GM18951 (cell line): ENCODE results near the gene STX1B.

ENCODE experiments used
- POLR2A ChIP-seq: IDR thresholded peaks from 4 replicates; pipeline ENCODE4 v1.6.1; 2011; ENCODE audit warnings: mild to moderate bottlenecking; ENCODE audit not compliant: insufficient read length, insufficient read depth; ENCODE audit errors: extremely low read depth
- in situ Hi-C: fragments of 300-500 bp; cut with MboI; formaldehyde crosslinking; loops from one replicate; pipeline ENCODE4 v1.12.0; 2022; ENCODE audit warnings: low sequenced_read_pairs, mixed read lengths, inconsistent platforms; ENCODE audit not compliant: unreplicated experiment

STX1B gene

DNA sequence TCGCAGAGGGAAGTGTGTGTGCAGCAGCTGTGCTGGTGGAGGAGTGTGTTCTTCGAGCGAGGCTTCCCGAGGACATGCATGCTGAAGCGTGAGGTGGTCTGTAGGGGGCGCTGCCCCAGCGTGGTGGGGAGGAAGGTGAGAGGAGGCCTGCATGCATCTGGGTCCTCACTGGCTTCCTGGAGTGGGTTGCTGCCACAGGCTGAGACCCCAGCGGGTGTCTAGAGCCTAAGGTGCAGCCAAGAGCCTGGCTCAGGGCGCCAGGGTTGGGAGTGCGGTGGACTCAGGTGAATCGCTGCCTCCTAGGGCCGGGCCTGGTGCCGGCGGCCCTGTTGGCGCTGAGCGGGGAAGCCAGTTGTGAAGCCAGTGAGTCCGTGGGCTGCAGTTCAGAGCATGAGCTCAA is 32.9 kb downstream of the STX1B start:
- in situ Hi-C loops: loop anchor here (25.0 kb wide), 2 partner anchors 460 to 885 kb away; partner anchors contain the start of genes COX6A2, ZNF267 and ZNF843
- no peak for TF ChIP-seq POLR2A

DNA sequence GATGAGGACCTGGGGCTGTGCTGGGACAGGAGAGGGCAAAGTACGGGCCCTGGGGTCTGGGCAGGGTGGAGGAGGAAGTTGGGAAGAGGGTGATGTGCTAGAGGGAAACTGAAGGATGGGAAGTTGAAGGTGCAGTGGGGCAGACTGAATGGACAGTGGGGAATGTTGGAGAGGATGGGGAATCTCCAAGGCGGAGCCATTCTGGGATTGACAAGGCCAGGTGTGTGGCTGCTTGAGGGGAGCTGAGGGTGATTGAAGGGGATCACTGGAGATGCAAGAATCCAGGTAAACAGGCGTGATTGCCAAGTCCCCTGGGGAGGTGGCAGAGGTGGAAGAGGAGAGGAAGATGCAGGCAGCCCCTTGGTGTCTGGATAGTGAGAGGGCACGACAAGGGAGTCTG is 34.0 kb downstream of the STX1B start:
- in situ Hi-C loops: loop anchor here (25.0 kb wide), 2 partner anchors 461 to 886 kb away; partner anchors contain the start of genes COX6A2, ZNF267 and ZNF843
- no peak for TF ChIP-seq POLR2A

DNA sequence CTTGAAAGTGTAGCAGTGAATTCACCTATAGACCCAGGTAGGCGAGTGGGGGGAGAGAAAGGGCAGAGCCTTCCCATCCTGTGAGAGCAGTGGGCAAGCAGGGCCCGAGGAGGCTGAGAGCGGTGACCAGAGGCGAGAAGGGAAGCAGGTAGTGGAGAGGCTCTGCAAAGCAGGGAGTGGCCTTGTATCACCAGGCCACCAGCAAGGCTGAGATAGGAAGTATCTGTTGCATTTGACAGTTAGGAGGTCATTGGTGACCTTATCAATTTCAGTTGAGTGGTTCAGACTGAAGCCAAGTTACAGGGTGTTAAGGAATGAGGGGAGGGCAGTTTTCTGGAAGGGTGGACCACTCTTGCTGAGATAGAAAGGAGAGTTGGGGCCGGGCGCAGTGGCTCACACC is 36.1 kb downstream of the STX1B start:
- in situ Hi-C loops: no loop called here

DNA sequence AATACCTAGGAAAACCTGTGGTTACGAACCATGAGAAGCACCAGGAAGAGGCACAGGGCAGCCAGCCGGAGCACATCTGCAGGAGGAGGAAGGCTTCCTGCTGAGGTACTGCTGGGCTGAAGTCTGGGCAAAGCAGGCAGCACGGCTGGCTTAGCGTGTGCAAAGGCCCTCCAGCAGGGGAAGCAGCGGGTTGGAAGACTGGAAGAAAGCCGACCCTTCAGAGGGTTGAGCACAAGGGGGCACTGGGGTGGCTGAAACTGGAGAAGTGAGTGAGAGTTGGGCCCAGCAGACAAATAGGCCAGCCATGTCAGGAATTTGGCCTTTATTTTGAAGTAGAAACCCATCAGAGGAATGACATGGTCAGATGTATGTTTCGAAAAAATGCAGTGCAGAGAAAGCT is 37.6 kb downstream of the STX1B start:
- in situ Hi-C loops: no loop called here

More for the DNA sequence above, 36.1 kb downstream of the STX1B start:
- TF ChIP-seq POLR2A: no peak

DNA sequence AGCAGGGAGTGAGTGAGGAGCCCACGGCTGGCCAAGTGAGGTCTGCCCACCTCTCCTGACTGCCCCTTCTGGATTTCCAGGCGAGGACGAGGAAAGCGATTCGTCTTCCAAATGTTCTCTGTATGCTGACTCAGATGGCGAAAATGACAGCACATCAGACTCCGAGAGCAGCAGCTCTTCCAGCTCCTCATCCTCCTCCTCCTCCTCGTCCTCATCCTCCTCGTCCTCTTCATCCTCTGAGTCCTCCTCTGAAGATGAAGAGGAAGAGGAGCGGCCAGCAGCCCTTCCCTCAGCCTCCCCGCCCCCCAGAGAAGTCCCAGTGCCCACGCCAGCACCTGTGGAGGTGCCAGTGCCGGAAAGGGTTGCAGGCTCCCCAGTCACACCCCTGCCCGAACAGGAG is 39.1 kb downstream of the STX1B start:
- in situ Hi-C loops: no loop called here
- TF ChIP-seq POLR2A: no peak

More for the DNA sequence above, 37.6 kb downstream of the STX1B start:
- TF ChIP-seq POLR2A: no peak

DNA sequence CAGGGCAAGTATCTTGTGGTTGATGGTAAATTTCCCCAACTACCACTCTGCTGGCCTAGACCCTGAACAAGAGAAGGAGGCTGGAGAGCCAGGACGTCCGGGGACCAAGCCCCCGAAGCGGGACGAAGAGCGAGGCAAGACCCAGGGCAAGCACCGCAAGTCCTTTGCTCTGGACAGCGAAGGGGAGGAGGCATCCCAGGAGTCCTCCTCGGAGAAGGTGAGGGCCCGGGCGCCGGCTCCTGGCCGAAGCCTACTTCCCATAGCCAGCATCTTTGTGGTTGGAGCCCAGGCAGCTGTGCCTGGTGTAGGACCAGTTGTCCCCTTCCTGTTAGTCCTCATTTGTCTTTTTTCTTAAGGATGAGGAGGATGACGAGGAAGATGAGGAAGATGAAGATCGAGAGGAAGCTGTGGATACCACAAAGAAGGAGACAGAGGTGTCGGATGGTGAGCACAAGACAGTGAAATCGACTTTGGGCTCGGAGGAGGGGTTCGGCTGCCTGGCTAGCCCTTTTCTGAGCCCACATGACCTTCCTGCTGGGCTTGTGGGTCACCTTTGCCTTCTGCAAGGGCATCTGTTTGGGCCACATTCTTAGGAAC is 41.1 kb downstream of the STX1B start:
- in situ Hi-C loops: no loop called here

DNA sequence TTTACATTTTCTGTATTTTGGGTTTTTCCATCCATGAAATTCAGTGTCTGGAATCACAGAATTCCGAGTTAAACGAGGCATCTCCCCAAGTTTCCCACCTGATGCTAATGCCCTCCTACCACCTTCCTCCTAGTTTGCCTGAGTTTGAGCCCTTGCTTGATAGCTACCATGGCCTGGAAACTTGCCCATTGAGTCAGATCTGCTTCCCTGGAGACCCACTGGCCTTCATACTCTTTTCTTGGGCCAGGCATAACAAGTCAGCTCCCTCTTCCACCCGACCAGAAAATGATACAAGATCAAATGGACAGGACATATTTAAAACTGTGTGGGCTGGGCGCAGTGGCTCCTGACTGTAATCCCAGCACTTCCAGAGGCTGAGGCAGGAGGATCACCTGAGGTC is 42.6 kb downstream of the STX1B start:
- TF ChIP-seq POLR2A: no peak
- in situ Hi-C loops: no loop called here

More for the DNA sequence above, 41.1 kb downstream of the STX1B start:
- no peak for TF ChIP-seq POLR2A

DNA sequence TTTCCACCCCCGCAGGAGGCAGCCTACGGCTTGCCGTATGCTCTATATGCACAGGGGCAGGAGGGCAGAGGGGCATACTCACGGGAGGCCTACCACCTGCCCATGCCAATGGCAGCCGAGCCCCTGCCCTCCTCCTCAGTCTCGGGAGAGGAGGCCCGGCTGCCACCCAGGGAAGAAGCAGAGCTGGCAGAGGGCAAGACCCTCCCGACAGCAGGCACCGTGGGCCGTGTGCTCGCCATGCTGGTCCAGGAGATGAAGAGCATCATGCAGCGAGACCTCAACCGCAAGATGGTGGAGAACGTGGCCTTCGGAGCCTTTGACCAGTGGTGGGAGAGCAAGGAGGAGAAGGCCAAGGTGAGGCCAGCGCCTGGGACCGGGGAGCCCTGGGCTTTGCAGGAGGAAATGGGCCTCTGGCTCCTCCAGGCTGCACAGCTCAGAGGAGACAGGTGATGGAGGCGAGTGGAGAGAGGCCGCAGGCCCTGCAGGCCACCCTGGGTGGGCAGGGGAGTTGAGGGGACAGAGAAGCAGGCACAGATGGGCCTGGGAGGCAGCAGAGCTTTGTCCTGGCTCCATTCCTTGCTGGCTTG is 44.3 kb downstream of the STX1B start:
- in situ Hi-C loops: no loop called here
- TF ChIP-seq POLR2A: no peak

DNA sequence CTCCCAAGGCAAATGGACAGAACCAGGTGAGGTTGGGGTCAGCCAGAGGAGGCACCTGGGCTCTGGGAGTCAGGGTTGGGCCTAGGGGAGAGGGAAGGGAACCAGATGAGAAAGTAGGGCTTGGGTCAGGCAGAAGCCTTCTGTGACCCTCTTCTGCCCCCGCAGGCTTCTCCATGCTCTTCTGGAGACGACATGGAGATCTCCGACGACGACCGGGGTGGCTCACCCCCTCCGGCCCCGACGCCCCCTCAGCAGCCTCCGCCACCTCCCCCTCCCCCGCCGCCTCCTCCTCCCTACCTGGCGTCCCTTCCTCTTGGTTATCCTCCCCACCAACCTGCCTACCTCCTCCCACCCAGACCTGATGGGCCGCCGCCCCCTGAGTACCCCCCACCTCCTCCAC is 45.0 kb downstream of the STX1B start:
- in situ Hi-C loops: no loop called here

DNA sequence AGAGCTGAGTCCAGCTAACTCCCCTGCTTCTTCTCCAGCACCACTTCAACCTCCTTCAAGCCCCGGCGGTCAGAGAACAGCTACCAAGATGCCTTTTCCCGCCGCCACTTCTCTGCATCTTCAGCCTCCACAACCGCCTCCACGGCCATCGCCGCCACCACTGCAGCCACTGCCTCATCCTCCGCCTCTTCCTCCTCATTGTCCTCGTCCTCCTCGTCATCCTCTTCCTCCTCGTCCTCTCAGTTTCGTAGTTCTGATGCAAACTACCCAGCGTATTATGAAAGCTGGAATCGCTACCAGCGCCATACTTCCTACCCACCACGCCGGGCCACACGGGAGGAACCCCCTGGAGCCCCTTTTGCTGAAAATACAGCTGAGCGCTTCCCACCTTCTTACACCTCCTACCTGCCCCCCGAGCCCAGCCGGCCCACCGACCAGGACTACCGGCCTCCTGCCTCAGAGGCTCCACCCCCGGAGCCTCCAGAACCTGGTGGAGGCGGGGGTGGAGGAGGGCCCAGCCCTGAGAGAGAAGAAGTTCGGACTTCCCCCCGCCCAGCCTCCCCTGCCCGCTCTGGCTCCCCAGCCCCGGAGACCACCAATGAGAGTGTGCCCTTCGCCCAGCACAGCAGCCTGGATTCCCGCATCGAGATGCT is 45.7 kb downstream of the STX1B start:
- in situ Hi-C loops: no loop called here
- TF ChIP-seq POLR2A: no peak

More for the DNA sequence above, 45.0 kb downstream of the STX1B start:
- TF ChIP-seq POLR2A: no peak

DNA sequence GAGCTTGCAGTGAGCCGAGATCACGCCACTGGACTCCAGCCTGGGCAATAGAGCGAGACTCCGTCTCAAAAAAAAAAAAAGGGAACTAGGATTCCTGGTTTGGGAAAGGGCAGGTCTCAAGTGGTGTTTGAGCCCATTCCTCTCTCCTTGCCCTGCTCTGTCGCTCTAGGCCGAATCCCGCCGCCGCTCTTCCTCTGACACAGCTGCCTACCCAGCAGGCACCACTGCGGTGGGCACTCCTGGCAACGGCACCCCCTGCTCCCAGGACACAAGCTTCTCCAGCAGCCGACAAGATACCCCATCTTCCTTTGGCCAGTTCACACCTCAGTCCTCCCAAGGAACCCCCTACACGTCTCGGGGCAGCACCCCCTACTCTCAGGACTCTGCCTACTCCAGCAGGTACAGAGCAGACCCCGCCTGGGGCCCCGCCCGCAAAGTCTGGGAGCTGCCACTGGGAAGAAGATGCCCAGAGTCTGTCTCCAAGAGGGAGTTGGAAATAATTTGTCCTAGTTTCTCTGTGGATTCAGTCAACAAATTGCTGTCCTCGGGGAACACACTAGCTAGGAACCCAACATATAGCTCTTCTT is 46.4 kb downstream of the STX1B start:
- no peak for TF ChIP-seq POLR2A
- in situ Hi-C loops: no loop called here

DNA sequence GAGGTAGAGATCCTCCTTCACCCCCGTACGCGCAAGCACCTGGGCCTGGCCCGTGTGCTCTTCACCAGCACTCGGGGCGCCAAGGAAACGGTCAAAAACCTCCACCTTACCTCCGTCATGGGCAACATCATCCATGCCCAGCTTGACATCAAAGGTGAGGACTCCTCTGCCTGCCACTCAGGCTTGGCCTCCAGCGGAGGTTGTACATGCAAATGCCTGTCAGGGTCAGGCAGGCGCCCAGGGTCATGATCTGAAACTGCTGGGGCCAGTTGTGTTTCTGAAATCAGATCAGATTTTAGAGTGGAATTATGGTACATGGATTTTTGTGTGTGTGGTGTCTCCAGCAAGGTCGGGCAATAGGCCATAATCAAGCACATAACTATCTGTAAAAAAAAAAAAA is 49.1 kb downstream of the STX1B start:
- in situ Hi-C loops: no loop called here
- TF ChIP-seq POLR2A: no peak

DNA sequence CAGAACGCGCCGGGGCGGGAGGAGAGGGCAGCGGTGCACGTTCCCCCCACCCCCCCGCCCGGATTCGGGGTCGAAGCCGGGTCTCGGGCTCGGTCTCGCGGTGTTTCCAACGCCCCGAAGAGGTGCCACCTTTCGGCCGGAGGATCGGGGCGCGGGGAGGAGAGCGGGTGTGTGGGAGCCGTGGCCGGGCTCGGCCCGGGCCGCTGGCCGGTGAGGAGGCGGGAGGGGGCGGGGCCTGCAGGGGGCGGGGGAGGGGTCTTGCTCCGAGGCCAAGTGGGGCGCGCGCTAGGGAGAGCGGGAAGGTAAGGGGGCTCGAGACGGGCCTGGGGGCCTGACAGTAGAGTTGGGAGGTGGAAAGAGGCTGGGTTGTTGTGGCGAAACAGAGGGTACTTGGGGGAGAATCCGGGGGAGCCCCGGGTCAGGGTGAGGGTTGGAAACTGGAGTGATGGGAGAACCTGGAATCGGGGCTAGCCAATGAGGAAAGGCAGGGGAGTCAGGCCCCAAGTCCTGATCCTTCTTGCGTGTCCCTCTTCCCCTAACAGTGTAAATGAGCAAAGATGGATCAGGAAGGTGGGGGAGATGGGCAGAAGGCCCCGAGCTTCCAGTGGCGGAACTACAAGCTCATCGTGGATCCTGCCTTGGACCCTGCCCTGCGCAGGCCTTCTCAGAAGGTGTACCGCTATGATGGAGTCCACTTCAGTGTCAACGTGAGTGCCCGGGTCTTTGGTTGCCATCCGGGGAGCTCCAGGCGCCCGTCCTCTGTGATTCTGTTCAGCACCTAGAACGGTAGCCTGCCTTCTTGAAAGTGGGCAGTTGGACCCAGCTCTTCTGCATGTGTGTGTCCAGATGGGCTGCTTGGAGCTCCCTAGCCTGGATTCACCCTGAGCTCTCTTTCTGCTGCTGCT is 52.0 kb downstream of the STX1B start:
- peak; percentile 46 for TF ChIP-seq POLR2A
- in situ Hi-C loops: no loop called here
